LNCAP (cell line): ENCODE results near the gene BTBD19.
A peak's percentile ranks its signal among the peaks of the same experiment; 100 is the strongest.

Experiments used
- CTCF ChIP-seq: fragments of 450-650 bp; IDR thresholded peaks from 2 replicates; pipeline ENCODE4 v1.5.1; 2017; ENCODE audit warnings: mild to moderate bottlenecking

Gene BTBD19

DNA sequence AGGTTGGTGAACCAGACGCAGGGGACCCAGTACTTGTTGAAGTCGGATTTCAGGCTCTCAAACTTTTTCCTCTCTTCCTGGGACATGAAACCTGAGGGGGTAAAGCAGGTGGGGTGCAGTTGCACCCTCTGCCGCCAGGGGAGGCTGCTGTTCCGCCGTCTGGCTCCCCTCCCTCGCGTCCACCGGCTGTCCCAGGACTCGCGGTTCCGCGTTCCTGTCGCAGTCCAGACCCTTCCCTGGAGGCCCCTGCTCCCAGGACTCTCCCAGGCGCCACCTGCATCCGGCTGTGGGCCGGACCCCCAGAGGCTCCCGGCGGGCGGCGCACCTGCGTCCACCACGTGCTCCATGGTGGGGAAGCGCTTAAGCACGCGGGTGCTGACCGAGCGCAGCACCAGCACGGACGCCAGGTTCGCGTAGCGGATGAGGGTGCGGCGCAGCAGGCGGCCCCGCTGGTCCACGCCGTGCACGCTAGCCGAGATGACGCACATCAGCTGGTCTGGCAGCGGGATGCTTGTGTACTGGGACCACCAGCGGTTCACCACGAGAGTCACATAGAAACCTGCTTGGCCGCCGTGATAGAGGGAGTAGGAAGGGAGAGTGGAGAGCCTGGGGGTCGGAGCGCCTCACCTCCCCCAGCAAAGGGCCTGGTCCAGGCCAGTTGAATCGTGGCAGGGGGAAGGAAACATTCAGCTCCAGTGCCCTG lies 22.0 kb upstream of the BTBD19 start:
- peak; percentile 66 for TF ChIP-seq CTCF

DNA sequence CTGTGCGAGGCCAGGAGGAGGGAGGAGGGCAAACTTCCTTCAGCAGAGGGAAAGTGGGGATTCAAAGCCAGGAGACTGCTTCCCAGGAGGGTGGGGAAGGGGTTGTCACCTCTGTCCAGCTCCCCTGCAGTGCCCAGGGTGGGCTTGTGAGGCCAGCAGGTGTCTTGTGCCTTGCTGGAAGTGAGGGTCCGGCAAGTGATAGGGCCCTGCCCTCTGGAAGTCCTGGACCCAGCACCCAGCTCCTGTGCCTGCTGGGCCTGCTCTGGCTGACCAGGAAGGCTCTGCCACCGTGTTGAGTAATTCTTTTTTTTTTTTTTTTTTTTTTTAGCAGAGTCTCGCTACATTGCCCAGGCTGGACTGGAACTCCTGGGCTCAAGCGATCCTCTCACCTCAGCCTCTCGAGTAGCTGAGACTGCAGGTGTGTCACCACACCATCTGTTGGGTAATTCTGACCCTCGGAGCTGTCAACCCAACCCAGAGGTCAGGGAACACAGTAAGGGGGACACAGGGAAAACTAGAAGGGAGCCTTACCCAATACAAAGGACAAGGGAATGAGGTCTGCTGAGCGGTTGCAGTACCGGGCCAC lies 21.4 kb upstream of the BTBD19 start:
- no peak for TF ChIP-seq CTCF

DNA sequence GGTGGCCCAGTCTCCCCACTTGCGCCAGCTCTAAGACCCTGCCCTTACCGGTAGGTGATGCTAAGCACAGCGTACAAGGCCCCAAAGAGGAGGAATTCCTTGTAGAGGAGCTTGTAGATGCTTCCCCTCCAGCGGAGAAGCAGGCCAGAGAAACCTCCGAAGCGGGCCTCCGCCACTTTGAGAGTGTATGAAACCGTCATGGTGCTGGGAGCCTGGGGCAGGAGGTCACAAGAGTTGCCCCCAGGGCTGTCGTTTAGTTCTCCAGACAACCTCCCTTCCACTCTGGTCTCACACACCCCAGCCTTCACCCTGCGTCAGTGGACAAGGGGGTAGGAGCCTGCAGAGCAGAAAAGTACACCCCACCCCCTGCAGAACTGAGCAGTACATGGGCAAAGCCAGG lies 20.8 kb upstream of the BTBD19 start:
- no peak for TF ChIP-seq CTCF

DNA sequence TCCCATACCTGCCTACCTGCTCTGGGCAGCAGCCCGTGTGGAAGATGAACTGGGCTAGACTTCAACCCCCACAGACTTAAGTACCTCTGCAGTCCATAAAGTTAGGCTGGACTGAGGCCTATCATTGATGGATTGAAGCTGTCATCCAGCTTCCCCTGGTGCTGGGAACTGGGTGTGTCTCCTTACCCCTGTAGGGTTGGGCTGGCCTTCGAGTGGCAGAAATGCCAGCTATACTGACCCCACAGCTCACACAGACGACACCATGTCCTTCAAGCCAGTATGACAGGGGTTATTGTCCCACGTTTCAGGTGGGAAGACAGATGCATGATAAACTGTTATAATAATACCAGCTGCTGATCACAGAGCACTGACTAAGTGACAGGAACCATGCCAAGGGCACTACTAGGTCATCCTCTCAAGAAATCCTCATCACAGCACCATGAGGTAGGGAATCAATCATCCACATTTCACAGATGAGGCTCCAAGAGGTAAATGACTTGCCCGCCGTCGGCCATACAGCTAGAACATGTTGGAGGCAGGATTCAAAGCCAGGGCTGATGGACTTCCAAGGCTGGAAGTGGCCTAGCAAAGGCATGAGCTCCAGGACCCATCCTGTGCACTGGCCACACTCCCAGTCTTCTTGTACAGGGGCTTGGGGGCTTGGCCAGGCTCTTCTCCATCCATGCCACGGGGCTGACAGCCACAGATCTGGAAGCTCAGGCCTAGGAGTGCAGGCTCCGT lies 20.0 kb upstream of the BTBD19 start, which contains the start of gene BEST4:
TSS of gene BEST4 (minus strand) at position 51 of the 741 bp plus-strand sequence. CDS start 465 bp downstream, outside the sequence.
- no peak for TF ChIP-seq CTCF

GRCh38 chr1:44790968-44791801 lies 17.1 kb upstream of the BTBD19 start:
- TF ChIP-seq CTCF, result no peak

DNA sequence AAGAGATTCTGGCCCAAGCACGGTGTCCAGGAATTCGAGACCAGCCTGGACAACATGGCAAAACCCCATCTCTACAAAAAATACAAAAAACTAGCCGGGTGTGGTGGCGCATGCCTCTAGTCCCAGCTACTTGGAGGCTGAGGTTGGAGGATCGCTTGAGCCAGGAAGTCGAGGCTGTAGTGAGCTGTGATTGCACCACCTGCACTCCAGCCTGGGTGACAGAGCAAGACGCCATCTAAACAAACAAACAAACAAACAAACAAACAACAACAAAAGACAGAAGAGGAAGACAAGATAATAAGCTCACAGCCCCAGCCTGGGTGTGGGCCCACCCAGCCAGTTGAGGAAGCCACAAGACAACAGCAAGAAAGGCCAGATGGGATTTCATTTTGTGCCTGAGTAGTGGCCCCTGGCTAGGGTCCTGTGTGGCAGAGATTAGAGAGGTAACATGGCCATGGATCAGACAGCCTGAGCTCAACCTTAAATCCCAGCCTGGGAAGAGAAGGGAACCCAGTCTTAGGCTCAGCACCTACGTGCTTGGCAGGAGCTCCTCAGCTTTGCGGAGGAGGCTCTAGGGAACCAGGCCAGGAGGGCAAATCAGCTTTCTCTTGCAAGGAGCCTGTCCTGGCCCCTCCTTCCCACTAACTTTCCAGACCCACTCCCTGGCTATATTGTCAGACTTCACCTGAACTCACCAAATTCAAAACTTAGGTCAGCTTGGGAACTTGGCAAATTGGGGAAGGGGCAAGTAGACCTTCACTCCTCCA lies 15.4 kb upstream of the BTBD19 start:
- no peak for TF ChIP-seq CTCF
